Sigmoid colon (tissue), 7 donors: ENCODE results near the gene ADARB2. TPM values are rescaled to one million over a fixed set of nuclear protein-coding genes. Genes with fewer than 3 reads are reported as not detected.

ENCODE experiments used
- DNase-seq: peaks from one replicate; pipeline ENCODE4 v3.0.0-alpha.2; 2019
- H3K27ac ChIP-seq, 4 donors: fragments of 200-600 bp; sonication (generic); one replicate each; pipeline ENCODE4 v1.5.1; 2016 to 2019; ENCODE audit warnings: mild to moderate bottlenecking in 1 of 4
- H3K27me3 ChIP-seq, 3 donors: fragments of 200-600 bp; sonication (generic); one replicate each; pipeline ENCODE4 v1.5.1; 2019; ENCODE audit warnings: mild to moderate bottlenecking in 1 of 3
- H3K36me3 ChIP-seq, 4 donors: fragments of 200-600 bp; sonication (generic); one replicate each; pipeline ENCODE4 v1.5.1; 2016 to 2019
- H3K4me1 ChIP-seq, 4 donors: fragments of 200-600 bp; sonication (generic); one replicate each; pipeline ENCODE4 v1.5.1; 2017 to 2019
- H3K4me3 ChIP-seq, 4 donors: fragments of 200-600 bp; sonication (generic); one replicate each; pipeline ENCODE4 v1.5.1; 2017 to 2019; ENCODE audit warnings: mild to moderate bottlenecking in 2 of 4, moderate library complexity in 1 of 4
- H3K9me3 ChIP-seq, 4 donors: fragments of 200-600 bp in 3 of 4; sonication (generic) in 3 of 4; one replicate each; pipeline versions ENCODE4 v1.5.1 to v1.6.1; 2013 to 2019
- CTCF ChIP-seq, 4 experiments: fragments of 450-650 bp in 3 of 4; fragments of 200-600 bp in 1 of 4; IDR thresholded peaks; one replicate each; pipeline ENCODE4 v1.5.1; 2016 to 2019; ENCODE audit warnings: antibody characterized with exemption in 4 of 4, mild to moderate bottlenecking in 3 of 4, moderate library complexity in 2 of 4
- EP300 ChIP-seq, 4 donors: sonication (generic); formaldehyde crosslinking; IDR thresholded peaks; one replicate each; pipeline ENCODE4 v1.6.1; 2017; ENCODE audit warnings: antibody characterized with exemption in 4 of 4
- POLR2A ChIP-seq, 2 donors: fragments of 450-650 bp; IDR thresholded peaks; one replicate each; pipeline ENCODE4 v1.6.1; 2016; ENCODE audit warnings: antibody characterized with exemption in 2 of 2, mild to moderate bottlenecking in 2 of 2, moderate library complexity in 2 of 2
- POLR2AphosphoS5 ChIP-seq, 4 donors: sonication (generic); formaldehyde crosslinking; IDR thresholded peaks; one replicate each; pipeline ENCODE4 v1.6.1; 2017; ENCODE audit warnings: antibody characterized with exemption in 4 of 4
- WGBS, 2 donors: extraction: QIAGEN DNeasy Blood & Tissue Kit; methylation state at CpG; one replicate each; pipeline ENCODE4 v1.1.7; 2013; 5-methylcytosine and 5-hydroxymethylcytosine counted together
- intact Hi-C: fragments of 100-400 bp; cut with DNase I; formaldehyde crosslinking; loops from one replicate; pipeline ENCODE4 v1.15.1; 2023
- polyA plus RNA-seq, 3 donors: library from polyadenylated mRNA; stranded (reverse); fragments of 200-250 nt; gene quantifications; one replicate each; pipeline ENCODE4 v1.2.3, GENCODE V29; 2013
- total RNA-seq, 4 donors: library from RNA; depleted of rRNA; stranded (reverse); fragments of >200 nt; gene quantifications; one replicate each; pipeline ENCODE4 v1.1.0, GENCODE V29; 2016
- donor health status: healthy with polysubstance abuse.
- donor health status: Bipolar disorder and iron deficiency.
- donor health status: healthy.

ADARB2 gene
- total and polyA plus RNA-seq, 7 donors = 0.60 to 5.9 (median 3.5) TPM; not detected in 1

GRCh38 chr10:1683649-1684048 is 53.7 kb downstream of the ADARB2 start:
- Histone ChIP-seq H3K27me3 (no peaks in the 10 kb centered on the region), H3K9me3 (no peaks in the 10 kb centered on the region), H3K27ac (no peak overlapping the region), H3K4me3 (no peak overlapping the region), H3K4me1 (no peaks in the 10 kb centered on the region), H3K36me3 (no peaks in the 10 kb centered on the region)
- peak; percentile 13 for DNase-seq
- TF ChIP-seq POLR2AphosphoS5 (IDR thresholded peaks at IDR 0.05) = no peak
- TF ChIP-seq POLR2A (IDR thresholded peaks at IDR 0.05) = no peak
- TF ChIP-seq CTCF (IDR thresholded peaks at IDR 0.05) = no peak
- TF ChIP-seq EP300 (IDR thresholded peaks at IDR 0.05) = no peak
- intact Hi-C loops = no loop called here
- WGBS, 2 donors = 93 to 94% methylated on average over 12 of the region's 12 CpGs

GRCh38 chr10:1679821-1680650 is 57.3 kb downstream of the ADARB2 start:
- H3K36me3 ChIP-seq = no peaks in the 10 kb centered on the region
- no peak for DNase-seq
- intact Hi-C loops = no loop called here
- H3K27ac ChIP-seq = no peak overlapping the region
- no peaks in the 10 kb centered on the region for H3K9me3 ChIP-seq
- 65 to 73% methylated on average over 13 of the region's 13 CpGs for WGBS, 2 donors
- no peaks in the 10 kb centered on the region for H3K27me3 ChIP-seq
- H3K4me3 ChIP-seq = no peak overlapping the region
- no peak for TF ChIP-seq CTCF (IDR thresholded peaks at IDR 0.05)
- TF ChIP-seq POLR2AphosphoS5 (IDR thresholded peaks at IDR 0.05) = no peak
- no peak for TF ChIP-seq POLR2A (IDR thresholded peaks at IDR 0.05)
- TF ChIP-seq EP300 (IDR thresholded peaks at IDR 0.05) = no peak
- H3K4me1 ChIP-seq = no peaks in the 10 kb centered on the region

- Histone ChIP-seq H3K4me3 (no peak overlapping the region), H3K27ac (no peak overlapping the region), H3K36me3 (no peaks in the 10 kb centered on the region), H3K9me3 (no peaks in the 10 kb centered on the region), H3K27me3 (no peaks in the 10 kb centered on the region), H3K4me1 (no peaks in the 10 kb centered on the region)
- intact Hi-C loops = no loop called here
- 81 to 88% methylated on average over 15 of the region's 15 CpGs for WGBS, 2 donors
- TF ChIP-seq CTCF (IDR thresholded peaks at IDR 0.05) (no peak), POLR2AphosphoS5 (IDR thresholded peaks at IDR 0.05) (no peak), POLR2A (IDR thresholded peaks at IDR 0.05) (no peak), EP300 (IDR thresholded peaks at IDR 0.05) (no peak)
- DNase-seq = no peak
Observed at GRCh38 chr10:1678084-1678483, 59.2 kb downstream of the ADARB2 start.

GRCh38 chr10:1677307-1677939 is 59.9 kb downstream of the ADARB2 start:
- H3K27me3 ChIP-seq = no peaks in the 10 kb centered on the region
- no peaks in the 10 kb centered on the region for H3K4me1 ChIP-seq
- H3K27ac ChIP-seq = no peak overlapping the region
- H3K4me3 ChIP-seq = no peak overlapping the region
- intact Hi-C loops = no loop called here
- no peak for TF ChIP-seq CTCF (IDR thresholded peaks at IDR 0.05)
- TF ChIP-seq POLR2AphosphoS5 (IDR thresholded peaks at IDR 0.05) = no peak
- TF ChIP-seq EP300 (IDR thresholded peaks at IDR 0.05) = no peak
- TF ChIP-seq POLR2A (IDR thresholded peaks at IDR 0.05) = no peak
- no peak for DNase-seq
- 60 to 68% methylated on average over 6 of the region's 6 CpGs for WGBS, 2 donors
- no peaks in the 10 kb centered on the region for H3K9me3 ChIP-seq
- no peaks in the 10 kb centered on the region for H3K36me3 ChIP-seq
